HG03196 (cell line): ENCODE data around the gene REEP1.
"Not testable (repeated sequence)": the region's sequence is repeated elsewhere in the genome, so short reads cannot be mapped to it uniquely, and the experiment has no call there.

Experiments used
- ATAC-seq: cut with Tn5 transposase; IDR thresholded peaks from one replicate; pipeline ENCODE4 v1.9.1; 2021; ENCODE audit not compliant: unreplicated experiment

REEP1 gene

GRCh38 chr2:86249176-86249575 lies 88.2 kb downstream of the REEP1 start:
- no peak for ATAC-seq

GRCh38 chr2:86245222-86245621 lies 92.2 kb downstream of the REEP1 start:
- ATAC-seq, result not testable (repeated sequence)

DNA sequence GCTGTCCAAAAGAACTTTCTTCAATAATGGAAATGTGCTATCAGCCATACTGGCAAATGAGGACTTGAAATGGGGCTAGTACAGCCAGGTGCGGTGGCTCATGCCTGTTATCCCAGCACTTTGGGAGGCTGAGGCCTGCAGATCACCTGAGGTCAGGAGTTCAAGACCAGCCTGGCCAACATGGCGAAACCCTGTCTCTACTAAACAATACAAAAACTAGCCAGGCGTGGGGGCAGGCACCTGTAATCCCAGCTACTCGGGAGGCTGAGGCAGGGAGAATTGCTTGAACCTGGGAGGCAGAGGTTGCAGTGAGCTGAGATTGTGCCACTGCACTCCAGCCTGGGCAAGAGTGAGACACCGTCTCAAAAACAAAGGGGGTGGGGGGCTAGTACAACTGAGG lies 92.6 kb downstream of the REEP1 start:
- not testable (repeated sequence) for ATAC-seq

DNA sequence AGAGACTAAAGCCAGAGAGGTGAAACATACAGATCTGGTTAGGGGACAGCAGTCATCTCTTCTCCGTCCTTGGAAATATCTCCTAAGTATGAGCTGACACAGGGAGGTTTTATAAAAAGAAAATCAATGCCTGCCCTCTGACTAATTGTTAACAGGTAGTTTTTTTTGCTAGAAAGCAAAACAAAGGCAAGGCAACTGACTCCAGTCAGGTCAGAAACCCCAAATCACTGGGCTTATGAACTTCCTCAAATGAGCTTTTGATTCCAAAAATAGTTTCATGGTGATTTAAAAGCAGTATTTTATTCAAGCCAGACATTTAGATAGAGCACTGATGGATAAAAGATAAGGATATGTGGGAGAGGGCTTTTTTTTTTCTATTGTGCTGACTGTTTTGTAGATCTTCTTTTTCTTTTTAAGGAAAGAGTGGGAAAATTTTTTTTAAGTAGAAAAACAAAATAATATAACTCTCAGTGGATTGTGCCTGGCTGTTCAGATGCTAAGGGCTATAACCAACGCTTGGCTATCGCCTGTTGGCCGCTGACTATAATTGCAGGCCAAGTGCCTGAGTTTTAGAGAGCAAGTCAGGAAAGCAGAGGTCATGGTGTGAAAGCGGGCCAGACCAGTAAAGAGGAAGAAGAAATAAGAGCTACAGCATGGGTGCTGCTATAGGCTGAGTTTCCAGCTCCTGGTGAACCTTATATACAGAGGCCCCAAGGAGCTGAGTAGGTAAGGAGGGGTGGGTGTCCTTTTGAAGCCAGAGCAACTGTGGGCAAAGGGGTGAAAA lies 93.3 kb downstream of the REEP1 start:
- ATAC-seq, result no peak

DNA sequence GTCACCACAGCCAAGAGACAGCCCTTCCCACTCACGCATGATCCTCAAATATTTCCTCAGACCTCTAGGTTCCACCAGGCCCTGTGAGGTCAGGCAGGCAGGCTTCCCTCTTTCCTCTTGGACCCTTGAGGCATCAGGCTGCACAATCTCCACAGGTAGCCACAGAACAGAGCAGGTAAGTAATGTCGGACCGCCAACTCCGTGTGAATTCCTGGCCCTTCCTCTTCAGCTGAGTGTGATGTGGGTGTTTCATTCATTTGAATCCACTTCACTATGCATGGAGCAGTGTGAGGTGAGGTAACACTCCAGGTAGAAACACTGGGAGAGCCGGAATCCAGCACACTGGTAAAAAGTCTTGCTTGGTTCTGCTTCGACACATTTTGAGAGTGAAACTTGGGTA lies 94.2 kb downstream of the REEP1 start:
- no peak for ATAC-seq

DNA sequence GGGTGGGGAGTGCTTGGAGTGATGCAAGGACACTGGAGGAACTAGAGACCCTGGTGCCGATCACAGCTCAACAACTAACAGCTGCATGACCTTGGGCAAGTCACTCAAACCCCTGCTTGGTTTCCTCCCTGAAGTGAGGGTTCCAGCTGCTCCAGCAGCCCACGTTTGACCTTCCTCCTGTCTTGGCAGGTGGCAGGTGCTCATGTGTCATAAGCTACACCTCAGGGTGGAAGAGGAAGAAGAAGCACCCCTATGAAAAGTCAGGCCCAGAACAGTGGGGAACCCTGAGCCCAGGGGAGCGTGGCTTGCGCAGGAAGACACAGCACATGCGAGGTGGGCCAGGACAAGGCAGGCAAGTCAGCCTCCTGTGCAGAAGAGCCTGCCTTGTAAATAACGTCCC lies 95.8 kb downstream of the REEP1 start:
- ATAC-seq, result no peak

GRCh38 chr2:86240251-86240650 lies 97.2 kb downstream of the REEP1 start:
- ATAC-seq, result no peak

DNA sequence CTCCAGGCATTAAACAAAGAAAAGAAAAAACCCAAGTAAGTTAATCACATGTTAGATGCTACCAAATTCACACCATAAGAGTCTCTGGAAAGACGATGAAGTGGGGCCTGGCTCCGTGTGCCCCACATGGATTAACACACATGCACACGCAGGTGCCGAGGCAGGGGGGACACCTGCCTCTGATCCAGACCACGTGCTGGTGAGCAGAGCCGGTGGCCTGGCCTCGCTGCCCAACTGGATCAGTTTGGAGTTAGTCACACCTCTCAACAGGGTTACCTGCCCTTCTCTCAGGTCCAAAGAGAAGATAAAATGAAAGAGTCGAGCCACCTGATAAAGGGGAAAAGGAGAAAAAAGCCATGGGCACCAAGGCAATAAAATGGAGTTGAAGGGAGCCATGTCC lies 97.7 kb downstream of the REEP1 start:
- ATAC-seq, result no peak

GRCh38 chr2:86239326-86239725 lies 98.1 kb downstream of the REEP1 start:
- ATAC-seq, result no peak

DNA sequence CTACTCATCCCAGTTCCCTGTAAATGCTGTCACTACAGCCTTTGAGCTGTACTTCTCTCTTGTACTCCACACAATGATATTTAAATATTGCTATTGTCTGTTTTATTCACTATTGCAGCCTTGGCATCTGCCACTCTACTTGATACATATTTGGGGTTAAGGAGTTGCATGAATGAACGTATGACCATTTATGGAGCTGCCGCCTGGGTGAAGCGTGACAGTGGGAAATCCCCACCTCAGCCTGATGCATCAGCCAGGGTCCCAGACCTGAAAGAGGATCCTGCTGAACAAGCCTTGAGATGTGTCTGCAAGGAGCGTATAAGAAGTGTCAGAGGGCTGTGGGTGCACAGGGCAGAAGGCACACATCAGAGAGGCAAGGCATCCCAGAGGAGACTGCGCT lies 99.1 kb downstream of the REEP1 start:
- peak; percentile 73 for ATAC-seq

- ATAC-seq, result no peak
These were observed 100.3 kb downstream of the REEP1 start for GRCh38 chr2:86237172-86237571.

GRCh38 chr2:86235196-86235980 lies 102.0 kb downstream of the REEP1 start:
- ATAC-seq, result no peak

DNA sequence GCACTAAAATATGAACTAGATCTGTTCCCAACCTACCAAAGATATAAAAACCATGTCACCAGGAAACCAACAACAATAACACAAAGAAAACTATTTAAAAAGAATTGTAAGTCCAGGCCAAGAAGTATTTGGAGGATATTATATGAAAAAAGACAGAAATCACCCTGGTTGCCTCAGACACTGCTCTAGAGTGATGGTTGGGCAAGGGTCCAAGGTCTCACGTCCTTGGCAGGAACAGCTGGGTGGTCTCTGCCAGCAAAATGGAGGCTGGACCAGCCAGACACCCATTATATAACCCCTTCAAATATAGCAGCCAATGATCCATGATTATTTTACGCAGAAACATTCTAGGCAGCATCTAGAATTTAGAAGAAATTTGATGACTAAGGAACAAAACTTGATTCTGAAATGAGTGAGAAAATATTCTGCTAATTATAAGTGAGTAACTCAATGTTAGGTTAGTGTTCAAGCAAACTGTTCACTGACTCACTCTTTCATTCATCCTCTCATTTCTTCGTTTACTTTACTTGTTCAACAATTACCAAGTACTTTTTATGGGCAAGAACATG lies 102.8 kb downstream of the REEP1 start:
- no peak for ATAC-seq

DNA sequence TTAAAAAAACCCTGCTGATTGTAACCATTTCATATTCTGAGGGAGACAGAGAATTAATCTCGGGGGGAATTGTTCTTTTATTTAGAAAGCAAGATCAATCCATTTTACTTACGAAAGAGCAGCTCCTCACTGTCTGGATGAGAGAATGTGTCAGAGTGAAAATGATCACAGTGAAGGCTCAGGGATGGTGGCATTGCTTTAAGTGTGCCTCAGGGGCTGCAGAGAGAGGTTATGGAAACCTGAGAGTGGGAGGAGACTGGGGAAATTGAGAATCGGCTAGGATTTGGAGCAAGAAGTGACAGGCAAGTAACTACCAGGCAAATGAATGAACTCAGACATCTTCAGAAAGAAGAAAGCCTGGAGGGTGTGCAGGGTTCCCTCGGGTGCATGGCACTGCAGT lies 104.0 kb downstream of the REEP1 start:
- ATAC-seq, result no peak

DNA sequence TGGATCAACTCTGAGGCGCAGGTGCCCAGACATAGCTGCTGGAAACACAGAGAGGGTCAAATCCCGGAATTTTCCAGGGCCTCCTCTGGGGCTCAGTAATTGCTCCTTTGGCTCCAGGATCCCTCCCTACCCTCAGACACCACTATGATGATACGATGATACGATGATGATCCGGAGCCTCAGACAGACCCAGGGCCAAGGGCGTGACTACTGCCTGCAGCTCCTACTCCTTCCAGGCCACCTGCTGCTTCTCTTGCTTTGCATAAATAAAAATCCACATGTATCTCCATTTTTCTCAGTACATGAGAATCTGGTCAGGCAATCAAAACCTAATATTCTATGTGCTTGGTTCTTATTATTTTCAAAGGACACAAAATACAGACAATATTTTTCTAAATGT lies 104.5 kb downstream of the REEP1 start:
- ATAC-seq, result no peak

DNA sequence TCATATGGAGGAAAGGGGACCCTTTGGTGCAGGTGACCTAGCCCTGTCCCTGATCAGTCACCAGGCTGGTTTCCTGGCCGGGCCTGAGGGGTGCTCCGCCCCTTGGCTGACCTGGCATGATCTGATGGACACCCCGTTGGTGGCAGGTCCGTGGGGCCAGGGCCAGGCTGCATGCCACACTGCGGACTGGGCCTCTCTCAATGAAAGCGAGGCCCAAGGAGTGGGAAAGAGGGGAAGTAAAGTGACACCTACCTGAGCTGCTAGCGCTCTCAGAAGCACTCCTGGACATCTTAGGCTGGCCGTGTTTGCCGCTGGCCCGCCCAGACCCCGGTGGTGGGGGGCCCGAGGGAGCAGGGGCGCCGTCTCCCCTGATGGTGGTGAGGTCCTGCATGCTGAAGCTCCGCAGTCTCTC lies 105.0 kb downstream of the REEP1 start:
- no peak for ATAC-seq

DNA sequence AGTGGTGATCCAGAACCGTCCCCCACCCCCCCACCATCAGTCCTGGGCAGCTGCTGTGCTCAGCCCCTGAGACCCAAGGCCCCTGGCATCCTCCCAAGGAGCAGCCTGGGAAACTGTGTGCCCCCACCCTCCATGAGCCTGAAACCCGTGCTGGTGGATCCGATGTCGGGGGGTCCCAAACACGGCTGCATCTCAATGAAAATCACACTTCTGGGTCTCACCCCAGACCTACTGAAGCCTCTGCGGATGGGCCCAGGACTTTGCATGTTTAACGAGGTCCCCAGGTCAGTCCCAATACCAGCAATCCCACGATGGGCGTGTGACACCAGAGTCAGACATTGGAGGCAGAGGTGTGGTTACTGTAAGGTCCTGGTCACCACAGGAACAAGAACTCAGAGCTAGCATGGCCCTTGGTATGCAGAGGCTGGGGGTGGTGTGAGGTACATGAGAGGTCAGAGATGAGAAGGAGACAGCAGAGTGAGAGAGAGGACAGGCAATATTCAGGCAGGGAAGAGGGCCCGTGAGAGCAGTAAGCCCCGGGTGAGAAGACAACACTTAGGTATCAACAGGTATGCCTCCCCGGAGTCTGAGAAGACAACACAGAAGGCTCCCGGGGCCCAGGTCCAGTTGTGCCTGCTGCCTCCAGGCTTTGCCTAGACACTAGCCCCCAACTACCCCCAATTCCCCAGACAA lies 105.6 kb downstream of the REEP1 start:
- no peak for ATAC-seq

DNA sequence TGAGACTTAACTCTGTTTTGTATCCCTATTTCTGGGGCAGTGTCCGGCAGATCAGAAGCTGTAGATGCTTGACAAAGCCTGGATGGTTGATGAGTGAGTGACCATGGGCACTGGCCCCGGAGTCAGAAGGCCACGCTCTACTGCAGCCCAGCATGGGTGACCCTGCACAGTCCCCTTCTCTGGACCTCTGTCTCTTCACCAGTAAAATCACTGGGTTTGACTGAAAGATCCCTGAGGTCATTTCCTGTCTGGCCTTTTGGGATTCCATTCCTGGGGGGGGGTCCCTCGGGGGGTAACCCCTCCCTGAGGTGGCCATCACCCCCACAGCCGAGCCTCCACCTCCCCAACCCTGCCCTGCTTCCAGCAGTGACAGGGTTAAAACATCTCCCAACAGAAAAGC lies 106.5 kb downstream of the REEP1 start:
- no peak for ATAC-seq

DNA sequence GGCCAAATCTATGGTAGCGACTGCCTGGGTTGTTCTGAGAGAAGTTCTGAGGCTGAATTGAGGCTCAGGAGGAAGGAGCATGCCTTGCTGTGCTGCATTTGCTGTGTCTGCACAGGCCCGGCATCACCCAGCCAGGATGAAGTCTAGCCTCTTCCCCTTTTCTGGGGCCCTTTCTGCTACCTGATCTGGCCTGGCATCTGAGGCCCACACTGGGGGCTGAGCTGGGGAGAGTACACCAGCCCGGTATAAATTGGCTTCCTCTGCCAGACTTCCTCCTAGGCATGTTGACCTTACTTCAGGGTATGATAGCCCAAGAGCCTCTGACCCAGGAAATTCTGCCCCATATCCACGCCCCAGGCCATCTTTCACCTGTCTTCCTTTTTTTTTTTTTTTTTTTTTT lies 108.2 kb downstream of the REEP1 start:
- no peak for ATAC-seq

GRCh38 chr2:86228574-86228973 lies 108.9 kb downstream of the REEP1 start:
- not testable (repeated sequence) for ATAC-seq

- ATAC-seq, result no peak
These were observed 109.7 kb downstream of the REEP1 start for GRCh38 chr2:86227685-86228084.
